Activated CD4-positive, alpha-beta T cell treated with anti-CD3 and anti-CD28 coated beads for 1 hour (primary cell): ENCODE measurements around the gene ACOT11.

Experiments used
- DNase-seq: peaks from one replicate; pipeline ENCODE4 v3.0.0-alpha.2; 2020

ACOT11 gene

DNA sequence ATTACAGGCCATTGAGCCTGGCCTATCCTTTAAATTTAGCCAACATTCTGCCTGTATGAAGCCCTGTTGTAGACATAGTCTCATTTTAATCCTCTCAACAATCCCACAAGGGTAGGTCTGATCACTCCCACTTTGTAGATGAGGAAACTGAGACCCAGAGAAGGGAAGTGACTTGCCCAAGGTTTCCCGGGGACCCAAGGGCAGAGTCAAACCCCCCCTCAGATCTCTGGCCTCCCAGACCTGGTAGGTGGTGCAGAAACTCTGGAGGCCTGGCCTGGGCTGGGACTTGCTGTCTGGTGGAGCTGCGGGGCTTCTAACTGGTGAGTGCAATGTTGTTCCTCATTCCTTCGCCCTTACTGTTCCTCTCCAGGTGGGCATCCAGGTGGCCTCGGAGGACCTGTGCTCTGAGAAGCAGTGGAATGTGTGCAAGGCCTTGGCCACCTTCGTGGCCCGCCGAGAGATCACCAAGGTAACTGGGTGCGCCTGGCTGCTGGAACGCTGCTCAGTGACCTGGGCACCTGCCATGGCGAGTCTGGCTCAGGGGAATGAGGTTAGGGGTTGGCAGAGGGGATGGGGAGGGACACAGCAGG lies 45.6 kb downstream of the ACOT11 start:
- DNase-seq: no peak

GRCh38 chr1:54594463-54594862 lies 46.4 kb downstream of the ACOT11 start:
- no peak for DNase-seq

- no peak for DNase-seq
Measured at GRCh38 chr1:54595956-54596498, 48.0 kb downstream of the ACOT11 start.

GRCh38 chr1:54596756-54597155 lies 48.7 kb downstream of the ACOT11 start:
- no peak for DNase-seq

- DNase-seq: no peak
Measured at GRCh38 chr1:54597455-54598030, 49.5 kb downstream of the ACOT11 start.

- DNase-seq: no peak
Measured at GRCh38 chr1:54599211-54599823, 51.3 kb downstream of the ACOT11 start.

GRCh38 chr1:54600947-54601721 lies 53.1 kb downstream of the ACOT11 start:
- no peak for DNase-seq

GRCh38 chr1:54601730-54602129 lies 53.7 kb downstream of the ACOT11 start:
- no peak for DNase-seq

DNA sequence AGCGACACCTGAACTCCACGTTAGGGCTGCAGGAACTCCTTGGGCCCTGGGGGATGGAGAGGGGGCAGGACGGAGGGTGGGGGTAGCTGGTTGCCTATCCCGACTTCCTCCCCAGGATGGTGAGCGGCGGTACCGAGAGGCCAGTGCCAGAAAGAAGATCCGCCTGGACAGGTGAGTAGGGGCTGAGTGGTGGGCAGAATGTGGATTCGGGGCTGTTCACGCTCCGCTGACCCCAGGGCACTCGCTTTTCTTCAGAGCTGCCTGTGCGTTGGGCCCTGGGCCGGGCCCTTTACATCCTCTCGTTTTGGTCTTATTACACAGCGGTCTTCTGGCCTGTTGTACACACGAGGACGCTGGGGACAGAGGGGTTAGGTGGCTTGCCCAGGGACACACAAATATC lies 54.5 kb downstream of the ACOT11 start:
- no peak for DNase-seq

- DNase-seq: no peak
Measured at GRCh38 chr1:54603241-54603640, 55.2 kb downstream of the ACOT11 start.

- no peak for DNase-seq
Measured at GRCh38 chr1:54604051-54604450, 56.0 kb downstream of the ACOT11 start.

DNA sequence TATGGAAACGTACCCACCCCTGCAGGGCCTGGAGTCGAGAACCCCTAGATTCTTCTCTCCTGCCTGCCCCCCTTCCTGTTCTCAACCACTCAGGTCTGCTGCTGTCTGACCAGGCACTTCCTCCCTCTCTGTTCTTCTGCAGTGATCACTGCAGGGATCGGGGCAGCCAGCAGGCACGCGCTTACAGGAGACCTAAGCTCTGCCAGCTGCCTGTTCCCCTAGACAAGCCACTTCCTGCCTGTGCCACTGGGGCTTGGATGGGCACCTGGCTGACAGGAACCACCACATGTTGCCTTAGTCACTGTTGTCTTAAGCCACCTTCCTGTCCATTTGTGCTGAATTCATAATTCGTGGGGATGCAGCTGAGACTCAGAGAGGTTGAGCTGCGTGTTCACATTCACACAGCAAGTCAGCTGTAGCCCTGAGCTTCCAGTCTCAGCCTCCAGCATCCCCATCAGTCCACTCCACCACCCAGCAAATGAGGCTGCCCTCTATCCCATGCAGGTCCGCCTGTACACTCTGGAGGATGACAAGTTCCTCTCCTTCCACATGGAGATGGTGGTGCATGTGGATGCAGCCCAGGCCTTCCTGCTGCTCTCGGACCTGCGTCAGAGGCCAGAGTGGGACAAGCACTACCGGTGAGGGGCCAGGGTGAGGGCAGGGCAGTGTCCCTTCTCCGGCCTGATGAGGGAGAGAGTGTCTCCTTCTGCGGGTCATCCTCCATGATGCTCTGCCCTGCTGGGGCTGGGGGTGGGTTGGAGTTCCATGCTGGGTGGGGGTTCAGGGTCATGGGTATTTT lies 56.7 kb downstream of the ACOT11 start:
- peak; percentile 9 for DNase-seq

GRCh38 chr1:54606096-54606989 lies 58.3 kb downstream of the ACOT11 start:
- no peak for DNase-seq

GRCh38 chr1:54606990-54607325 lies 58.9 kb downstream of the ACOT11 start:
- DNase-seq: no peak

GRCh38 chr1:54607821-54608565 lies 60.0 kb downstream of the ACOT11 start:
- no peak for DNase-seq

GRCh38 chr1:54608566-54609230 lies 60.7 kb downstream of the ACOT11 start:
- DNase-seq: no peak

DNA sequence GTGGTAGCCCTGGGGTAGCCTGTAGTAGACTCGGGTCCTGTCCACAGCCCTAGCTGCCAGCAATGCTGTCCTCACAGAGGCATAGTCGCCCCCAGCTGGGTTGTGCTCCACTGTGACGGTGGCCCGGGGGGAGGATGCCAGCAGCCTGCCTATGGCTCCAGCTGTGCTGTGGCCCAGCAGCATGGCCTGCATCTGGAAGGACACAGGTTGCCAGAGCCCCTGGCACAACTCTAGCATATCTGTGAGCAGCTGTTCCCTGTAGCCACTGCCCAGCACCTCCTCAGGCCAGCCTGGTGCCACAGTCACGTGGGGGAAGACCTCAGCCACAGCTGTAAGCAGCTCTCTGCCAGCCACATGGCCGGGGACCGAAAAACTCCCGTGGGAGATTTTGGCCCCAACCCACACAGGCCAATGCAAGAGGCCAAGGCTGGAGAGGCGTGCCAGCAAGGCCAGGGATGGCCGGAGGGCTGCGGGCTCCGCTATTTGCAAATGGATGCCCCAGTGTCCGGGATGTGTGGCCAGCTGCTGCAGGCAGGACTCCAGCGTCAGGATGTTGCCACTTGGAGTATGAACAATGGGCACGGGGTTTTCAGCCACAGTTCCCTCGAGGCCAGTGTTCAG lies 61.4 kb downstream of the ACOT11 start:
- DNase-seq: no peak

- no peak for DNase-seq
Measured at GRCh38 chr1:54610048-54610447, 62.0 kb downstream of the ACOT11 start.

- no peak for DNase-seq
Measured at GRCh38 chr1:54610601-54611580, 62.9 kb downstream of the ACOT11 start.
